Measurements from ENCODE around the gene CRIM1. TPM values are rescaled to one million over a fixed set of nuclear protein-coding genes. Genes with fewer than 3 reads are reported as not detected.

The CRIM1 gene
- polyA plus RNA-seq, 4 donors: 0.89 to 26.2 (median 9.2) TPM

DNA sequence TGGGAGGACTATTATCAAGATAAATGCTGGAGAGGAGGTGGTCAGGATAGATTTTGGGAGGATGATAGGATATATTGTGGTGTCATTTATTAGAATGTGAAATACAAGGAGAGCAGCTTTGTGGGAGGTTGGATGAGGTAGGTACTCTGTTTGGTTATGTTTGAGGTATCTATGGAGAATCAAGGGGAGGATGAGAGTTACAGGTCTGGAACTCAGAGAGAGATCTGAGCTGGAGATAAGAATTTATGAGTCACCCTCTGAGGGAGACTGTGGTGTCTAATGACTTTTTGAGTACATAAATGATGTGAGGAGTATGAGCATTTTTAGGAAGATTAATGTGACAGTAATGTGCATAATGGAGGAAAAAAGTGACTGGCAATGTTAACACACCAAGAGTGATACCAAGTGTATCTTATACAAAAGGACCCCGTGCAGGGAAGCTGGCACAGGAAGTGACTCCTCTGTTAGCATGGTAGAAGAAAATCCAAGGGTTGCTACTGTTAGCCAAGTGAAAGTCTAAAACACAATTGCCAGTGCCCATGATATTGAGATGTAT is 48.2 kb downstream of the CRIM1 start:
- H3K4me1 ChIP-seq (ENCODE audit: control insufficient read depth in 3 of 3, insufficient read depth in 2 of 3, low read depth in 1 of 3, low read length in 2 of 3): no peaks in the 10 kb centered on the region
- no peaks in the 10 kb centered on the region for H3K27me3 ChIP-seq (ENCODE audit: control insufficient read depth in 3 of 3, insufficient read depth in 3 of 3, low read length in 3 of 3)
- H3K4me3 ChIP-seq (ENCODE audit: low read depth in 1 of 3, low read length in 3 of 3): no peak overlapping the region
- H3K27ac ChIP-seq (ENCODE audit: low read depth in 1 of 3, low read length in 2 of 3): no peak overlapping the region
- no peak for FAIRE-seq
- WGBS, 3 donors: 47 to 65% (median 52%) methylated on average over 1 of the region's 1 CpG
- DNase-seq: no peak
- H3K36me3 ChIP-seq (ENCODE audit: control insufficient read depth in 3 of 3, insufficient read depth in 2 of 3, low read depth in 1 of 3, low read length in 3 of 3): peaks cover 0 to 6% (median 0%) of the 10 kb centered on the region in 3 donors
- H3K9me3 ChIP-seq (ENCODE audit: control insufficient read depth in 2 of 2, insufficient read depth in 1 of 2, low read depth in 1 of 2, low read length in 1 of 2): no peaks in the 10 kb centered on the region

DNA sequence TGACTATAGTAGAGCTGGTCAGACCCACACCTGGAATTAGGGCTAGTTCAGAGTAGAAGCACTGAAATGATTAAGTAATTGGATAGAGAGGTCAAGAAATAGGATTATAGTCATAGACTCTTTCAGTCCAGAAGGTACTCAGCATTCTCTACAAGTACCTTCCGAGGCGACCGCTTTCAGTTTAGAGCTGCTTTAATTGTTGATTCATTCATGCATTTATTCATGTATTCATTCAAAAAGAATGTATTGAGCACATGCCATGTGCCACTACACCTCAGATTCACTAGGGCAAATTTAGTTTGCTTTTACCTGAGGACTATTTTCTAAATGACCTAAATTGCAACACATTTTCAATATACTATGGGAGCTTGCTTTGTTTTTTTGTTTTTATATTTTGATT is 48.7 kb downstream of the CRIM1 start:
- H3K4me1 ChIP-seq (ENCODE audit: control insufficient read depth in 3 of 3, insufficient read depth in 2 of 3, low read depth in 1 of 3, low read length in 2 of 3): no peaks in the 10 kb centered on the region
- no peak overlapping the region for H3K27ac ChIP-seq (ENCODE audit: low read depth in 1 of 3, low read length in 2 of 3)
- 79 to 96% (median 90%) methylated on average over 3 of the region's 3 CpGs for WGBS, 3 donors
- FAIRE-seq: no peak
- no peak for DNase-seq
- no peaks in the 10 kb centered on the region for H3K9me3 ChIP-seq (ENCODE audit: control insufficient read depth in 2 of 2, insufficient read depth in 1 of 2, low read depth in 1 of 2, low read length in 1 of 2)
- peaks cover 0 to 6% (median 0%) of the 10 kb centered on the region in 3 donors for H3K36me3 ChIP-seq (ENCODE audit: control insufficient read depth in 3 of 3, insufficient read depth in 2 of 3, low read depth in 1 of 3, low read length in 3 of 3)
- no peak overlapping the region for H3K4me3 ChIP-seq (ENCODE audit: low read depth in 1 of 3, low read length in 3 of 3)
- H3K27me3 ChIP-seq (ENCODE audit: control insufficient read depth in 3 of 3, insufficient read depth in 3 of 3, low read length in 3 of 3): no peaks in the 10 kb centered on the region

DNA sequence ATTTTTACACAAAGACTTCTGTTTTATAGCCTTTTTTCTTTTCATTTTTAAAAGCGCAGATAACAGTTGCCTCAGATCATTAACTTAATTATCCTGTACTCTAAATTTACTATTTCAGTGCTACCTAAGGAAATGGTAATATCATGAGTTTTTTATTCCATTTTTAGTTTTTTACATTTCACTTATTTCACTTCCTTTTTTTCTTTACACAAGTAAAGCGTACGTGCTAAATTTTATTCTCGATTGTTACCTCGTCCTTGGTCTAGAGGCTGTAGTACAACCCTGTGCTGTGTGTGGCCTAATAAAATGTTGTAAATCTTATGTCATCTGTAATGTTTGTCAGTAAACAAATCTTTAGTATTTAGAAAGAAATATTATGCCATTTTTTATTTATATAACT is 49.2 kb downstream of the CRIM1 start:
- Histone ChIP-seq H3K9me3 (ENCODE audit: control insufficient read depth in 2 of 2, insufficient read depth in 1 of 2, low read depth in 1 of 2, low read length in 1 of 2) (no peaks in the 10 kb centered on the region), H3K27me3 (ENCODE audit: control insufficient read depth in 3 of 3, insufficient read depth in 3 of 3, low read length in 3 of 3) (no peaks in the 10 kb centered on the region), H3K4me1 (ENCODE audit: control insufficient read depth in 3 of 3, insufficient read depth in 2 of 3, low read depth in 1 of 3, low read length in 2 of 3) (no peaks in the 10 kb centered on the region), H3K27ac (ENCODE audit: low read depth in 1 of 3, low read length in 2 of 3) (no peak overlapping the region), H3K36me3 (ENCODE audit: control insufficient read depth in 3 of 3, insufficient read depth in 2 of 3, low read depth in 1 of 3, low read length in 3 of 3) (peaks cover 0 to 6% (median 0%) of the 10 kb centered on the region in 3 donors), H3K4me3 (ENCODE audit: low read depth in 1 of 3, low read length in 3 of 3) (no peak overlapping the region)
- no peak for DNase-seq
- WGBS, 3 donors: 61 to 88% (median 85%) methylated on average over 5 of the region's 5 CpGs
- no peak for FAIRE-seq

DNA sequence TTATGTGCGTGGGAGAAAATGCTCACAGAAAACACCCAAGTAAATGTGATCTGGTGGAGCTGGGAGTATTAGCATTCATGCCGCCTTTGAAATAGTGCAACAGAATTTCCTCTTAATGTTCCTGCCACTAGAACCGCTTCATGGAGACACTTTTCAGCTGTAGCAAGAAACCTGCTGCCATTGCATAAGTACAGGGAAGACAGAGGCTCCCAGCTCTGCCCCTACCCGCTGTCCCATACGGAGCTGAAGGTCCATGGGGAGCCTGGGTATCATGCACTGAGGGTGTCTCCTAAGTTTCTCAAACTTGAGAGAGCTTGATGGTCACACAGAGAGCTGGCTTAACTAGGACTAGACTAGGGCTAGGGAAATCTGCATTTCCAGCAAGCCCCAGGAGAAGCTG is 49.6 kb downstream of the CRIM1 start:
- no peak overlapping the region for H3K4me3 ChIP-seq (ENCODE audit: low read depth in 1 of 3, low read length in 3 of 3)
- H3K4me1 ChIP-seq (ENCODE audit: control insufficient read depth in 3 of 3, insufficient read depth in 2 of 3, low read depth in 1 of 3, low read length in 2 of 3): no peaks in the 10 kb centered on the region
- WGBS, 3 donors: 84 to 95% (median 85%) methylated on average over 5 of the region's 5 CpGs
- H3K27me3 ChIP-seq (ENCODE audit: control insufficient read depth in 3 of 3, insufficient read depth in 3 of 3, low read length in 3 of 3): no peaks in the 10 kb centered on the region
- peaks cover 0 to 6% (median 0%) of the 10 kb centered on the region in 3 donors for H3K36me3 ChIP-seq (ENCODE audit: control insufficient read depth in 3 of 3, insufficient read depth in 2 of 3, low read depth in 1 of 3, low read length in 3 of 3)
- DNase-seq (no peak), FAIRE-seq (no peak)
- H3K27ac ChIP-seq (ENCODE audit: low read depth in 1 of 3, low read length in 2 of 3): no peak overlapping the region
- H3K9me3 ChIP-seq (ENCODE audit: control insufficient read depth in 2 of 2, insufficient read depth in 1 of 2, low read depth in 1 of 2, low read length in 1 of 2): no peaks in the 10 kb centered on the region

DNA sequence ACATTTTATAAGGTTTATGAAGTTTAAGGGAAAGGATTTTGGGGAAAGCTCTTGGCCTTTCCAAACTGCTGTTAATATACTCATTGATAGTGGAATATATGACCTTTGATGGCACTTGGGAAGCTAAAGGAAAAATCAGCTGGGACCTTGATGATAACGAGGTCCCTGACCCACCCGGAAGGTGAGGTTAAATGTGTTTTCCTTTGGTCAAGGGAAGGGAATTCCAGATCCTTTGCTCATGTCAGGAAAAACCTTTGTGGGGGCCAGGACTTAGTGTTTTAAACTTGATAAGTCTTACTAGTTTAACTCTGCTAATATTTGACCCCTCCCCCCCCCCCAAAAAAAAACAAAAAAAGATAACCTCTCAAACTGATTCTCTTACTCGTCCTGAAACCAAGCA is 50.7 kb downstream of the CRIM1 start:
- no peak for DNase-seq
- no peak for FAIRE-seq
- 71 to 87% (median 76%) methylated on average over 3 of the region's 3 CpGs for WGBS, 3 donors
- H3K27me3 ChIP-seq (ENCODE audit: control insufficient read depth in 3 of 3, insufficient read depth in 3 of 3, low read length in 3 of 3): no peaks in the 10 kb centered on the region
- H3K4me3 ChIP-seq (ENCODE audit: low read depth in 1 of 3, low read length in 3 of 3): no peak overlapping the region
- no peak overlapping the region for H3K27ac ChIP-seq (ENCODE audit: low read depth in 1 of 3, low read length in 2 of 3)
- H3K9me3 ChIP-seq (ENCODE audit: control insufficient read depth in 2 of 2, insufficient read depth in 1 of 2, low read depth in 1 of 2, low read length in 1 of 2): no peaks in the 10 kb centered on the region
- H3K36me3 ChIP-seq (ENCODE audit: control insufficient read depth in 3 of 3, insufficient read depth in 2 of 3, low read depth in 1 of 3, low read length in 3 of 3): peaks cover 0 to 6% (median 0%) of the 10 kb centered on the region in 3 donors
- no peaks in the 10 kb centered on the region for H3K4me1 ChIP-seq (ENCODE audit: control insufficient read depth in 3 of 3, insufficient read depth in 2 of 3, low read depth in 1 of 3, low read length in 2 of 3)

DNA sequence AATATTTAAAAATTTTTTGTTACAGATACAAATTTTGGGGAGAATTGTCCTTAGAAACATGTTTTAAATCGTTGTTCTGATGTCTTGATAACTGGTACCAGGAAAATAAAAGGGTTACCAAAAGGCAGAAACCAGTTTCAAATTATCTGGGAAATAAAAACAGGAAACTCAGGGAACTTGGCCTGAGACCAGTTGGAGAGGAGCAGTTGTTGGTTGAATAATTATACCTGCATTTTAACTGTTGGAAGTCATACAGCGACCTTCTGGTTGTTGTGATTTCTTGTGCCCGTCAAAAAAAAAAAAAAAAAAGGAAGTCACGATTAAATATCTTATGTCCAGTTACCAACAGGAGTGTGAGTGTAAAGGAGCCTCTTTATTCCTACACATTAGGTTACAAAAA is 51.8 kb downstream of the CRIM1 start:
- Histone ChIP-seq H3K4me3 (ENCODE audit: low read depth in 1 of 3, low read length in 3 of 3) (no peak overlapping the region), H3K9me3 (ENCODE audit: control insufficient read depth in 2 of 2, insufficient read depth in 1 of 2, low read depth in 1 of 2, low read length in 1 of 2) (no peaks in the 10 kb centered on the region), H3K27me3 (ENCODE audit: control insufficient read depth in 3 of 3, insufficient read depth in 3 of 3, low read length in 3 of 3) (no peaks in the 10 kb centered on the region), H3K4me1 (ENCODE audit: control insufficient read depth in 3 of 3, insufficient read depth in 2 of 3, low read depth in 1 of 3, low read length in 2 of 3) (no peaks in the 10 kb centered on the region), H3K27ac (ENCODE audit: low read depth in 1 of 3, low read length in 2 of 3) (no peak overlapping the region), H3K36me3 (ENCODE audit: control insufficient read depth in 3 of 3, insufficient read depth in 2 of 3, low read depth in 1 of 3, low read length in 3 of 3) (peaks cover 0 to 3% (median 0%) of the 10 kb centered on the region in 3 donors)
- 23 to 45% (median 37%) methylated on average over 4 of the region's 4 CpGs for WGBS, 3 donors
- no peak for DNase-seq
- FAIRE-seq: no peak

DNA sequence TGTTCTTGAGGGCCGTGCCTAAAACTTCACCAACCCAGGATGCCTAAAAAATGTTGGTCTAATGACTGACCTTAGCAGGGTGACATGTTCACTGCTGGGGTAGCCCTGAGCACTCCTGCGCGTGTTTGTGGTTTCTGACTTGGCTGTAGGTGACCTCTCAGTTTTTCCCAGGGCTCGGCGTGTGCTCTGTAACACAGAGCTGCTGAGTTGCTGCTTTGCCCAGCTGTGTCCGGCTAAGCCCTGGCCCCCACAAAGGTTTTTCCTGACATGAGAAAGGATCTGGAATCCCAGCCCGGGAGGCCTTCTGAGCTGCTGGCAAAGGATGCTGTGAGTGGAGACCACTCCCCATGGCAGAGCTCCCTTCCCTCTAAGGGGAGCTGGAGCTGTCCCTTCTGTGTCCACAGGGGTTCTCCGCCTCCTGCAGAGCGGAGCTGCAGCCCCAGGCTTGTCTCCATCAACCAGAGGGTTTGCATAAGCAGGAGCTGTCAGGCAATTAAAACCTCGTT is 52.7 kb downstream of the CRIM1 start:
- no peak for FAIRE-seq
- DNase-seq: no peak
- no peak overlapping the region for H3K27ac ChIP-seq (ENCODE audit: low read depth in 1 of 3, low read length in 2 of 3)

DNA sequence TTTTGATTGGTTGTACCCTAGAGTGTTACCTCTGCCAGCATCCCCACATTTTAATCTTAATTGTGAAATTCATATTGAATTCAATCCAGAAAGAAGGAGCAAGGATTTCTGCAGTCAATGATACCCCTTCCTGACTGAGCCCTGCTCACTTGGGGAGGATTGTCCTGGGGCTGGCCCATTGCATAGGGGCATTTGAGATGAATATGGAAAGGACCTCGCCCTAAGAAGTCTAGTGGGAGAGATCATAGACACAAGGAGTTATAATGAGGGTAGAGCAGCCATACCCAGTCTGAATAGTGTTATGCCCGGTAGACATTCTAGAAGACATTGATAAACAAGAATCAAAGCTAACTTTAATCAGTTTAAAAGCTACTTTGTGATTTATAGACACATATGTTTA is 53.8 kb downstream of the CRIM1 start:
- DNase-seq (no peak), FAIRE-seq (no peak)
- H3K4me3 ChIP-seq (ENCODE audit: low read depth in 1 of 3, low read length in 3 of 3): no peak overlapping the region
- H3K27ac ChIP-seq (ENCODE audit: low read depth in 1 of 3, low read length in 2 of 3): no peak overlapping the region
- H3K4me1 ChIP-seq (ENCODE audit: control insufficient read depth in 3 of 3, insufficient read depth in 2 of 3, low read depth in 1 of 3, low read length in 2 of 3): peaks cover 0 to 4% (median 0%) of the 10 kb centered on the region in 3 donors
- peaks cover 0 to 3% (median 0%) of the 10 kb centered on the region in 3 donors for H3K36me3 ChIP-seq (ENCODE audit: control insufficient read depth in 3 of 3, insufficient read depth in 2 of 3, low read depth in 1 of 3, low read length in 3 of 3)
- no peaks in the 10 kb centered on the region for H3K27me3 ChIP-seq (ENCODE audit: control insufficient read depth in 3 of 3, insufficient read depth in 3 of 3, low read length in 3 of 3)
- H3K9me3 ChIP-seq (ENCODE audit: control insufficient read depth in 2 of 2, insufficient read depth in 1 of 2, low read depth in 1 of 2, low read length in 1 of 2): no peaks in the 10 kb centered on the region
- WGBS, 3 donors: 87 to 91% (median 88%) methylated on average over 2 of the region's 2 CpGs

More for the DNA sequence above, 52.7 kb downstream of the CRIM1 start:
- H3K4me3 ChIP-seq (ENCODE audit: low read depth in 1 of 3, low read length in 3 of 3): no peak overlapping the region
- no peaks in the 10 kb centered on the region for H3K9me3 ChIP-seq (ENCODE audit: control insufficient read depth in 2 of 2, insufficient read depth in 1 of 2, low read depth in 1 of 2, low read length in 1 of 2)
- WGBS, 3 donors: 69 to 93% (median 84%) methylated on average over 10 of the region's 10 CpGs
- no peaks in the 10 kb centered on the region for H3K4me1 ChIP-seq (ENCODE audit: control insufficient read depth in 3 of 3, insufficient read depth in 2 of 3, low read depth in 1 of 3, low read length in 2 of 3)
- peaks cover 0 to 3% (median 0%) of the 10 kb centered on the region in 3 donors for H3K36me3 ChIP-seq (ENCODE audit: control insufficient read depth in 3 of 3, insufficient read depth in 2 of 3, low read depth in 1 of 3, low read length in 3 of 3)
- no peaks in the 10 kb centered on the region for H3K27me3 ChIP-seq (ENCODE audit: control insufficient read depth in 3 of 3, insufficient read depth in 3 of 3, low read length in 3 of 3)

DNA sequence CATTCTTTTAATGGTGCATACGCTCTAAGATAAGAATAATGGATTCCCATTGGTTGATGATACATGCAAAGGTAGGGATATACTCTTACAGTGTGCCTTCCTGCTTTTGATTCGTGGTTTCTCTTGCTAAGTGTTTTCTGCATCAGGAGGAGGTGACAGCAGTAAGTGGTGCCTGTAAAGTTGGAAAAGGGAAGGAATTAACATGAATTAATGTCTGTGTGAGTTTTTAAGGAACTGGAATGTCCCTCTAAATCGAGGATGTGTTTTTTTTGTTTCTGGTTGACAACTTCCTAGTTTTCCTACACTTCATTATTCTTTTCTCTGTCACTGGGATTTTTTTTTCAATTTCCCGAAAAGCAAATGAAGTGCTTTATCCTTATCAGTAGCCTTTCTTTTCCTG is 54.4 kb downstream of the CRIM1 start:
- Histone ChIP-seq H3K4me3 (ENCODE audit: low read depth in 1 of 3, low read length in 3 of 3) (no peak overlapping the region), H3K9me3 (ENCODE audit: control insufficient read depth in 2 of 2, insufficient read depth in 1 of 2, low read depth in 1 of 2, low read length in 1 of 2) (no peaks in the 10 kb centered on the region), H3K27ac (ENCODE audit: low read depth in 1 of 3, low read length in 2 of 3) (no peak overlapping the region), H3K4me1 (ENCODE audit: control insufficient read depth in 3 of 3, insufficient read depth in 2 of 3, low read depth in 1 of 3, low read length in 2 of 3) (peaks cover 0 to 7% (median 0%) of the 10 kb centered on the region in 3 donors), H3K36me3 (ENCODE audit: control insufficient read depth in 3 of 3, insufficient read depth in 2 of 3, low read depth in 1 of 3, low read length in 3 of 3) (peaks cover 0 to 3% (median 0%) of the 10 kb centered on the region in 3 donors), H3K27me3 (ENCODE audit: control insufficient read depth in 3 of 3, insufficient read depth in 3 of 3, low read length in 3 of 3) (no peaks in the 10 kb centered on the region)
- WGBS, 3 donors: 49 to 58% (median 55%) methylated on average over 4 of the region's 4 CpGs
- FAIRE-seq (no peak), DNase-seq (no peak)
